SH-SY5Y (cell line): Measurements from ENCODE around the gene XYLT2.

Experiments used
- GATA2 ChIP-seq: IDR thresholded peaks from 2 replicates; pipeline ENCODE4 v1.6.1; 2011; ENCODE audit warnings: mild to moderate bottlenecking, low read depth, low read length
- GATA3 ChIP-seq: IDR thresholded peaks from 2 replicates; pipeline ENCODE4 v1.6.1; 2011; ENCODE audit warnings: low read depth, mild to moderate bottlenecking, low read length, moderate library complexity

- TF ChIP-seq GATA2 (no peak), GATA3 (no peak)
These were observed 38.3 kb upstream of the XYLT2 start for GRCh38 chr17:50307654-50308053.
